Measurements from ENCODE around the gene RNF150.

The RNF150 gene

DNA sequence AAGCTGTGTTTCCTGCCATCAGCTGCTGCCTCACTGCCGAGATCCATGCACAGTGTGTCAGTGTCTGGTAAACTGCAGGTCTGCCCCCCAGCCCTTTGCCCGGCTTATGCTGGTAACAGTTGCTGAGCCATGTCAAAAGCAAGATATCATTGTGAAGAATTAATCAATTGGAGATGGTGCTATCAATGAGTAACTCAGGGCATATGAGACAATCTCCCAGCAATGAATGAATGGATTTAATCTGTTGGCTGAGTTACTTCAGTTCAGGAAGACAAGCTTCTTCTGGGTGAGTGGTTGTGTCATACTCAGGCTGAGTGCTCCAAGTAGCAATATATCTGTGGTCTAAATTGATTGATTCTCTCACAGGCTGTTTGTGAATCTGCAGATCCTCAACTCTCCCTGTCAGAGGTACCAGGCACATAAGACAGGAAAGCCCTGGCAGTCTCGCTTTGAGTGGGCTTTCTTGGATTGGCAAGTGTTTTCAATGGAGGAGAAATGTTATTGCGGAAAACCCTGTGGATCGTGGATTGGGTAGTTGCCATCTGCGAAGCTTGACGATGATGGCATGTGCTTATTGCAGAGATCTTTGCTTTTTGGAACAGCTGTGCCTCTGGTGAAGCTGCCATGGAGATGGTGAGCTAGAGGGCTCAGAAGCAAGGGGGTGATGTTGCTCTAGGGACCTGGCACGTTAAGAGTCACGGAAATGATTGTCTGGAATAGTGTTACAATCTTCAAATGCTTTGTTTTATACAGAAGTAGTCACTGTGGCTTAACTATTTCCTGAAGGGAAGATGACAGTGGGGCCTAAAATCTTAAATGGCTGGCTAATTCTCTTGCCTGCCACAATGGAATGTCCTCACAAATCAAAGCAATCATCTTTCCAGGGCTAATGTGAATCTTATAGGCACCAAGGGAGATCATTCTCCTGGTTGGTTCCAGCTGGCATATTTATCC is 229.5 kb downstream of the RNF150 start:
- DNase-seq = no peak

DNA sequence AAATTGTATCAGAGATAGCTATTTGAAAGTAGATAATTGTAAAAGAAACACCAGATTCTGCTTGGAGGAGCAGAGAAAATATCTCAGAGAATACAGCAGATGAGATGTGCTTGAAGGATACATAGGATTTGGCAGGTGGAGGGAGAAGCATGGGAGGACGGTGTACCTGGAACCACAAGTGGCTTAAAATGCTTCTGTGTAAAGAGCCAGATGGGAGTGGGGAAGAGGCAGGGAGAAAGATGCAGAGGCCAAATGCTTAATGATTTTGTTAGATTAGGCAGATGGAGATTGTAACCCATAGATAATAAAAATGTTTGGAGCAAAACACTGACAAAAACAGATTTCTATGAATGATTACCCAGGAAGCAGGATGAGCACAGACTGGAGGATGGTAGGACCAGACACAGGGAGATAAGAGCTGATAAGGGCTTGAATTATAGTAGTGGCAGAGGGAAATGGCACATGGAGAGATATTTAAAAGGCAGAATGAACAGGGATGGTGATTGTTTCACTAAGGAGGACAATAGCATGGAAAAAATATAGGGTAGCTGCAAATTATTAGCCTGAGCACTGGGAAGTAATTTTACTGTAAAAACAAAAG is 231.4 kb downstream of the RNF150 start:
- no peak for DNase-seq

DNA sequence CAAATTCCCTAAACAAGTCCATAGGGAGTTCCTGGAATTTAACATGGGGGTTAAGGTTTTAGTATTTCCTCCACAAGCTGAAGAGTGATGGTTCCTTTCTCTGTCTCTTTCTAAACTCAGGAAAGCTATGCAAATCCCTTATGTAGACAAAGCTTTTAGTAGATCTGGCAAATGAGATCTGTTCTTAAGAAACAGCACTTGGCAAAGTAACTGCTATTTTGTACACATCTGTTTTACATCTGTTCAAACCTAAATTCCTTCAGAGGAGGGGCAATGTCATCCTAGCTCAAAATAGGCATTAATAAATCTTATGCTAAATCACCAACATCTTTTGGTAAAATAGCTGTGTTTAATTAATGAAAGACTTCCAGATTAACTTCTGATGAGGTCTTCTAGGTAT is 239.3 kb downstream of the RNF150 start:
- DNase-seq = no peak

DNA sequence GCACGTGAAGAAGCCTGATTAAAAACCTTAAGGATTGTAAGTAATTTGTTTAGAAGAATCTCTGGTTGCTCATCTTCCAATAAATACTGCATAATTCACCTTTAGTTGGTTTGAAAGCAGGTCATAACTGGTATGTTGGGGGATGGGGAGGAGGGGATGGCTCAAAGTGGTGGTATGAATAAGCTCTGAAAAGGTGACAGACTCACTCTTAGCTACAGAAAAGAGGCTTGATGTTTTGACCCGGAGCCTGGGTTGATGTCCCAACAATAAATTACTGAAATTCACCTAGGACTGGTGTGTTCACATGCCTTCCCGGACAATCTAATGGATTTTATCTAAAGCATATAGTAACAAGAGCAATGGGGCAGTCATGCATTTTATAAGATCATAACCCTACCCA is 245.2 kb downstream of the RNF150 start:
- DNase-seq = no peak

DNA sequence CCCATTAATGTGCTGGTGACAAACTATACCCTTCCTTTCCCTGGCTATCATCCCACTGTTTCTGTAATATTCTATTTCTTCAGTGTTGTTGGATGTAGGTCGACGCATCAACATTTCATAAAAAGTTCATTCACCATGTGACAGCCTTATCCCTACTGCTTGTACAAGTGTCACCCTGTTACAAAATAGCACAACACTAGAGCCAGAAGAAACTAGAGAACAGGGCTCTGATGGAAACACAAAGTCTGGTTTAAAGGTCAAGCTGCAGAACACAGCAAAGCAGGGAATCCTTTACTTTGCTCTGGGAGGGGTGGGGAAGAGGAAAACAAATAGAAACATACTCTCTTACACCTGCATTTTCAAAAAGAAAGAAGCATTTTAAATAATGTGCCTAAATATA is 245.8 kb downstream of the RNF150 start:
- DNase-seq = no peak

DNA sequence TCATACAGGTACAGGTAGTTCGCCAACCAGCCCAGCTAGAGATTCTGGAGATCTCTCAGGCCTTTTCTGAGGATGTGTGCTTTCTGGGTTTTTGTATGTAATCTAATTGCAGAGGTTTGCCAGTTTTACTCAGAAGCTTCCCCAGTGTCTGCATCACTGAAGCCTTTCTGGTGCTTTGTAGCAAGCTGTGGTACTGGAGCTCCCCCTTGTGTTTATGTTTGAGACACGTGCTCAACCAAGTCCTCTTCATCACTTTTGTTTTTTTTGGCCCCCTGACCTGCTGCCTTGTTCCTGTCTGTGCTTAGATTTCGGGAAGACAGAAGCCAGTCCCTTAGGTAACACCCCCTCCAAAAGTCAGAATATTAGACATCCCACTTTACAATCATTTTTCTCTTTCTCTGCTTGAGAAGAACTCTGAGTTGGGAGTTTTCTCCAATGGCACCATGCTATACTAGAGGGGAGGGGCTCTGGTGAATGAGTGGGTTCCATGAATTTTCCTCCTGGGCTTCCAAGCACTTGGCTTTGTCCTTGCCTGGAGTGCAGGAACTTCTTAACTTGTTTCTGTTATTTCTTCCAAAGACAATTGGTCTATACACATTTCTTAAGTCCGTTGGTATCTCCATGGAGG is 248.7 kb downstream of the RNF150 start:
- DNase-seq = no peak

DNA sequence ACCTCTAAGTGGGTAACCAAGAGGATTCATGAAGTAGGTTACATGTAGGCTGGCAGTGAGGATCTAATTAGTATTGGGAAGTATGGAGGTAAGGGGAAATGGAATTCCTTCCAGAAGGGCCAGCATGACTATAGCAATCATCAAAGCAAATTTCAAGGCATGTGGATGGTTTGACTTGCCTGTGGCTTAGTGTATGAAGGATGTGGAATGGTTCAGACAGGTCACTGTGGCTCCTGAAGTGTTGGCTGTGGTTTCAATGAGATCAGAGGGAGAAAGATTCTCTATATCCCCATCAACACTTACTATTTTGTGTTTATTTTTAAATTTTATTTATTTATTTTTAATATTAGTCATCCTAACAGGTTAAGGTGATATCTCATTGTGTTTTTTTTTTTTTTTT is 255.5 kb downstream of the RNF150 start:
- DNase-seq = no peak

DNA sequence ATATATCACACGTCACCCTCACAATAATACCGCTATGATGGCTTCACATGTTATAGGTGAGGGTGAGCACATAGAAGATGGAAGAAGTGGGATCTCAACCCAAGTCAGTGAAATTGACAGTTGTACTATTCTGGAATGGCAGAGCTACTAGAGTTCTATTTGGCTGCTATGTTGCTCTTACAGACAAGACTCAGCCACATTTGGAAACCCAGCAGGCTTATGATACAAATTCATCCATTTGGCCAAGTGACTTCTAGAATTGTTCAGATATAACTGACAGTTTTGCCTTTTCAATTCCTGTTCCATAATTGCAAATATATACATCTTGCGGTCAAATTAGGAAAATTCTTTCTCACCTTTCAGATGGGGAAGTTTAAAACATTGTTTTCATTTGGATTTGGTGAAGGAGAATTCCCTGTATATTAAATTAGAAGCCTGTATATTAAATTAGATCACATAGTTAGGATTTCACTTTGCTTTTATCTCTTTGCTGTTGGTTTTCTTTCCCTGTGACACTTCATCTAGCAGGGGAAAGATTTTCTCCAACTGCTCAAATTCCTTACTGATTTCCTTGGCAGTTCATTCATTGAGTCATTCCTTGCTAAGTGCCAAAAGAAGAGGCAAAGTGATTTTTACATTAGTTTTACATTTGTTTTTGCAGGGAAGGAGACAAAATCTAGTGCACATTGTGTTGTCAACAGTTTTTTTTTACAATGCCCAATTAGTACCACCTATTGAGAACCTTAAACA is 256.5 kb downstream of the RNF150 start:
- no peak for DNase-seq

DNA sequence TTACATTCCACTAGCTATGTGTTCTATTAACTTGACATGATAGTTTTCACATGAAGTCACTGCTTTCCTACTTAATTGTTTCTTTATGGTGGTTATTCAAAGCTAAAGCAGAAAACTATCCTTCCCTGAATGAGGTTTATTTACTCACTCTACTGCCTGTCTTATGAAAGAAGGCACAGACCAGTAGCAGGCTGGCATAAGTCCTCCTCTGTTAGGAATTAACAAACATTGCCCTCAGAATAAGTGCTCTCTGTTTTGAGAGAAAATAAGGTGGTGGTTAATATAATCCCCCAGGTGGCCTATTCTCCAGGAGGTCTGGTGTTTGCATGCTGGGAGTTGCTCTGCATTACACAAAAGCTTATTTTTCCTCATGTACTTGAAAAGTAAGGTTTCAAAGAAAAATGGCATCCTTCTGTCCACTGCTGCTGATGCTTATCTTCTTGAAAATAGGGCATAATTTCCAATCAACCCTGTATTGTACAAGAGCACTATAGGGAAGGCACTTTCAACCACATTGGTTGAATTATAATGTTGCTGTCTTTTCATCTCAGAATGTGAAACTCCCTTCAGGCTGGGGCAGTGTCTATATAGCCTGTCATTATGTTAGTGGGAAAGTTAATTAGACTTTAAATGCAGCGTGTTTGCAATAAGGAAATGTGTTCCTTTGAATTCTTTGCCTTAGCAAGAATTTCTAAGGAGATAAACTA is 257.4 kb downstream of the RNF150 start:
- no peak for DNase-seq

DNA sequence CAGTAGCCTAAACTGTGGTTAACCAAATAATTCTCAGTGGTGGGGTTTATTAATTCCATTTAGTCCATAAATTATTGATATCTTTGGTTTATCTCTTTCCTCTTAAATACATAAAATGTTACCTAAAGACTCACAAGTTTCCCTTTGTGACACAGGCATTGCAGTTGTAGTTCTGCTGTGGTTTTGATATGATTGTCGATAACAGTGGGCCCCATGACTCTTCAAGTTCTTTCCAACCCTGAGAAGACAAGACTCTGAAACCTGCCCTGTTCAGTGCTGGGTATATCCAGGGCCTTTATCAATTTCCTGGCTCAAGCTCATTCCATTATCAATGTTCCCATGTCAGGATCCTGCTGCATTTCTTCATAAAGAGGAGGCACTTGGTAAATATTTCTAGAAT is 259.2 kb downstream of the RNF150 start:
- no peak for DNase-seq

DNA sequence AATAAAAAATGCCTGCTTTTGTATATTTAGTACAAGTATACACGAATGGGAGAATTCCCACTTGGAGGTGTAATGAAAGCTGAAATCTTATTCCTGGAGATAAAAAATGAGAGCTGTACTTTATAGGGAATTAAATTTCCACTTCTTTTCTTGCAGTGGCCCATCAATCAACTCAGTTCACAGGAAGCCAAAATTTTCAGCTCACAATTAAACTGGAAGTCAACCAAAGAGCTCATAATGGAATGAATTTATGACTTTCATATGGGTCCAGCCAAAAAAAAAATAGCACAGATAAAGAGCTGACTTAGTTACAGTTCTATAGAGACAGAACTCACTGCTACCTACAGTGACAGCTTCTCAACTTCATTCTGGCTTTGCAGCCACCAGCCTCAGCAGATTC is 261.9 kb downstream of the RNF150 start:
- no peak for DNase-seq

DNA sequence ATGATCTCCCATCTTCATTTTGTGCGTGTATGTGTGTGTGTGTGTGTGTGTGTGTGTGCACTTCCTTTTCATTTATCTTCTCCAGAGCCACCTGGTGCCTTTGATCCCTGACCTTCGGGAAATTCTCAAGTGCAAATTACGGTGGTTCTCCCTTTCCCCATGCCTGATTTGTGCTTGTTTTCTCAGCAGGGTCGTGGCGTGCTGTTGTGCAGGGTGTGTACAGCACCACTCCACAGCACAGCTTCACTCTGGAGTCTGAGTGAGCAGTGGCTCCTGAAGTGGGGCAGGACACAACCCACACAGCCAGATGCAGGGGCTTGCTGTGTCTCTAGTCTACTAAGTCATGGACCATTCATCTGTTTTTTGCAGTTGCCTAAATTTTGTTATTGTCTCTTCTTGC is 262.8 kb downstream of the RNF150 start:
- no peak for DNase-seq

DNA sequence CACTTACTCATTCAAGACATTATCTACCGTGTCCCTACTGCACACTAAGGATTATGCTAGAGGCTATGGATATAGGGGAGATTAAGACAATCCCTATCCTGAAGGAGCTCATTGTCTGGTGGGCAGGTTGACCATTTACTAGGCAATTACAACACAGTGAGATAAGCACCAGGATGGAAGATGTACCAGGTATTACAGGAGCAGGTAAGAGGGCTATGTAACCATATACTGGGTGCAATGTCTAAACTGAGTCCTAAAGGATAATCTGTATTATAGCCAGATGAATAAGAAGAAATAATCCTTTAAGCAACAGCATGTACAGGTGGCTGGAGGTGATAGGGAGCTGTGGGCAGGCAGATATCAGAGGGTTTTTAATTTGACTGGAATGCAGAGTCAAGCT is 263.8 kb downstream of the RNF150 start:
- no peak for DNase-seq

DNA sequence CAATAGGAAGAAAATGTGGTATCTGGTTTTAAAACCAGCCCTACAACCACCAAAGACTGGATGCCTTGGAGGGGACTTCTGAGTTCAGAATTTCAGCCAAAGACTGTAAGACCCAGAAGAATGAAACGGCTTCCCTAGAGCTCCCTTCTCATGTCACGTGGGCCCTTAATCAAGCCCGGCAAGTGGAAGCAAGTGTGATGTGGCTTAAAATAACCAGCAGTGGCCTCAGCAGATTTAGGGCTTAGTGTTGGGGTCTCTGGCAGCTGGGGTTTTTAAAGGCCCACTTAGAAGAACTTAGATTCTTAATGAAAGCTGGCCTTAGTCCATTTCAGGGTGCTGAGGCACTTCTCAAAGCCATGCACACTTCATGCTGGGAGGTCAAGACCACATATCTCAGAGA is 265.9 kb downstream of the RNF150 start:
- no peak for DNase-seq

DNA sequence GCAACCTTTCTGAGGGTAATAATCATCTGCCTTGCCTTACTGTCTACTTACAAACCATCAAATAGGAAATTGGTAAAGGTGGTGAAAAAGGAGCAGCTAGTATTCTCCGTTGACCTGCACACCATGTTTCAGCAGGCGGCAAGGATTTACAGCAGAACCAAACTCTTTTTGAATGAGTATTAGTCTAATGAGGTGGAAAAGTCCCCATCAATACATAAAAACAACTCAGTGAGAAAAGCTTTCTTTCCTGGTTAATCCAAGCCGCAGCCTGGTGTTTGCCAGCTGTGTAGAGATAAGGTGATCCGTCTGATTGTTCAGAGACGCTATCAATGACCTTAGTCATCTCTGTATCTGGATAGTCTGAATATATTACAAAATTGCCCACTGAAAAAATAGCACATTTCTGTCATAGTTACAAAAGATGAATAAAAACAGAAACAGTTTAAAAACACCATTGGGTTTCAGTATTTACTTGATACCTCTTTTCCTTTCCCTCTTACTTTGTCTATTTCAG is 266.7 kb downstream of the RNF150 start:
- no peak for DNase-seq

DNA sequence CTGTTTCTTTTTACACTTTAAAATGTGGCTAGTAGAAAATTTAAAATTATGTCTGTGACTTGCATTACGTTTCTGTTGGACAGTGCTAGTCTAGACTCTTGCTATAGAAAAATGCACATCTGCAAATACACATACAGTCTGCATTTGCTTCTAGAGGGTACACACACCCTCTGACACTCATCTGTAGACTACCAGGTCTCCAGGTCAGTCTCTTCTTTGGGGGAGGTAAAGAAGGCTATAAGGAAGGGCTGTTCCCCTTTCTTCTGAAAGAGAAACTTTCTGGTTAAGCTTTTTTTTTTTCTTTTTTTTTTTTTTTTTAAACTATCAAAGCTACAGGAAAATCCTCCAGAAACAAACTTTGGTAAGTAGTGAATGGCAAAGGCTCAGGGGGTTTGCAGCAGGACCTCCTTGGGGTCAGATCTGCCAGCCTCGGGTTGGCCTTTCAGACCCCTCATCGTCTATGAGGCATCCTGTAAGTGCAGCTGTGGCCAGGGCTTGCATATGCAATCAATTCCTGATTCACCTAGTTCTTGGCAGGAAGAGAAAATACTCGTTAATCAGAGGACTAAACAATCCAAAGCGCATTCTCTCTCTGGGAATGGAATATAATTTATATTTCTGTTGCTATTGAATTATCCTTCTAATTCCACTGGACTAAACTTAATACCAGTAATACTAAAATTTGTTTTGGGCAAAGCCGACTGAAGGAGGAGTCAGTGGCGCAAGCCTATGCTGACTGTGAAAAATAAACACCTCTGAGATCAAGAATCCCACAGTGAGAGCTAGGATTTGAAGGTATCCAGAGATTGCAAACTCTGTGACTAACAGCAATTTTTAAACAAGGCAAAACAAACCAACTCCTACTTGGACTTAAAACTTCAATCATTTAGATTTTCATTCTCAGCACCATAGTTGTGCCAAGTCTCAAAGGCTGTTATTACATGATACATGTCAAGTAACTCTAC is 267.7 kb downstream of the RNF150 start:
- no peak for DNase-seq

DNA sequence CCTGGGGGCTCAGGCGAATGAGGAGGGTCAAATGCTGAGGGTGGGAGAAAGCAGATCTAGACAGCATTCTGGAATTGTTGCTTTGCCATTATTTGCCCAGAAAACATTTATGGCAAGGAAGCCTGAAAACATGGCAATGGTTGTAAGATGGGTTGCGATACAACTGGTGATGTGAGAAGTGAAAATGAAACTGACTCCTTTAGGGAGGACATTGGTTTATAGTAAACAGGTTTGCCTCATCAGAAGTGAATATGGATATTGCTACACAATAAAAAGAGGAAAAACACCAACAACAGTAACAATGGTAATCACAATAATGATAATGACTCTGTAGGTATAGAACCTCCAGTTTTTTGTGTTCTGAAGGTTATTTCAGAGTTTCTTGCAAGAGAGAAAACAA is 270.1 kb downstream of the RNF150 start:
- no peak for DNase-seq

DNA sequence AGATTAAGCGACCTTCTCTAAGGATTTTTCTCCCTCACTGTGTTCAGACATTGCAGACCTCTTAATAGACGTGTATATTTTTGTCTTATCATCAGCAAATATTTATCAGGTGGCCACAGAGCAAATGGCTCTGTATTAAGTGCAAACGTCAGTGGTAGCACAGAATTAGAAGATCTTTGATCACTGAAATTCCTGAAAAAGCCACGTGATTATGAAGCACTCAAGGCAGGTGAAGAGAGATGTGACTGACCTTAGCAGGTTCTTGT is 271.2 kb downstream of the RNF150 start:
- DNase-seq = no peak

DNA sequence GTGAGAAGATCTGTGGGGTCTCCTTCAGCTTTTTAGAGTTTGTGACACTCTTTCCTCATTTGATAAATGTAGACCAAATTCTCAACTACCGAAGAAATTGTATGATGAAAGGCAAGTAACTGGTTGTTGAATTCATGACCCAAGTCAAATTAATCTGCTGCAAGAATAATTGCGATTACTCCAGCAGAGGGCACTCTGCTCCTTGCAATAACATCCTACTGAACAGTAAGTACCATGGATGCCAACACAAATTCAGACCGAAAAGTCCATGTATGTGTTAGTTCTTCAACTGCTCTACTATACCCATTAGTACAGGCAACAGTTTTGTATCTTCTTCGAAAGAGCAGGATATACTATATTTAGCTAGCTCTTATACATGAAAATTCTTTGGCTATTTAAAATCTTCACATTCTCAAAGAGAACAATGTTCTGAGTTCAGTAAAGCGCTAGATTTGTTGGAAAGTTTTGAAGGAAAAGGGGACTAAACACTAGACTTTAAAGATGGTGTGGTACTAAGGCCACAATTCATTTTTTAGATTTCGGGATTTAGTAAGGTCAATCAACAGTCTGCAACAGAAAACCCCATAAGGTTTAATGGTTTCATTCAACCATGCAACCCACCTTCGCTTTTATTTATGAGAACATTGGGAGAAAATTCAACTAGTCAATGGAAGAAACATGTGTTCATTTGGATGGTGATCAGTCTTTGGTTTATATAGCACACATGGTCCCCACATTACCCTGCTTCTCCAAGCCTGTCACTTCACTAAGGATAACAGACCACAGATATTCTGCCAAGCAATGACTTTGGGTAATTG is 271.7 kb downstream of the RNF150 start:
- peak; percentile 15 for DNase-seq

DNA sequence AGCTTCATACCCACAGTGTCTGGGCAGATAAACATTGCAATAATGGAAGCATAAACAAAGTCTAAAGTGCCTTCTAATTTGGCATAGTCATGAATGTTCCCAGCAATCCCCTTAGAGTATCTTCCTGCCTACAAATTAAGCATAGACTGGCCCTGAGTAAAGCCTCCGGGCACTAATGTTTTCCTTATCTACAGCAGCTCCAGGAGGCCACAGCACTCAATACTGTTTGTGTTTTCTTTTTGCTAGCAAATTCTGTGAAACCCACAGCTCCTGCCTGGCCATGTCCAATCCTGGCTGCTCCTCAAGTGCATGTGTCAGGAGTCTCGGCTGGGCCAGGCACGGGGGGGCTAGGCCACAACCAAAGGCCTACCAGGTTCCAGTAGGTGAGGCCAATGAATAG is 274.4 kb downstream of the RNF150 start:
- DNase-seq = no peak

DNA sequence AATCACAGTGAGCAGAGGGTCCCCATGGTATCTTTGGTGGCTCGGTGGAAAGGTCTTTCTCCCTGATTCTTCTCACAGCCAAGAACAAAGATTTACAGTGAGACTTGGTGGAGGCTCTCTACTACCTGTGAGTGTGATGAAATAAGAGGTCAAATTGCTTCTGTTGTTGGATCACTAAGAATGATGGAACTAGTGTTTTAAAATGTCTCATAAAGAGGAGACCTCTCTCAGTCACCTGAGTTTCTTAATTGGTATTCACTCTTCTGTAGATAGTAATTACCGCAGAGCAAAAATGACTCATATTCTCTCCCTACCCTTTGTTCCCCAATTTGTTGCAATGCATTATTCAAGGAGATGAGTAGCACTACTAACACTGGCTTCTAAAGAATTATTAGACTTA is 276.2 kb downstream of the RNF150 start:
- DNase-seq = no peak
